Colonic mucosa (tissue), 4 donors: ENCODE measurements around the gene UCN3. TPM values are rescaled to one million over a fixed set of nuclear protein-coding genes. Genes with fewer than 3 reads are reported as not detected.

Source experiments
- DNase-seq: peaks from one replicate; pipeline ENCODE4 v3.0.0-alpha.2; 2020
- H3K27ac ChIP-seq: fragments of 200-600 bp; one replicate; pipeline ENCODE4 v1.8.0; 2021
- H3K27me3 ChIP-seq: fragments of 200-600 bp; one replicate; pipeline ENCODE4 v1.8.0; 2021
- H3K36me3 ChIP-seq: fragments of 200-600 bp; one replicate; pipeline ENCODE4 v1.8.0; 2021
- H3K4me1 ChIP-seq: fragments of 200-600 bp; one replicate; pipeline ENCODE4 v1.8.0; 2021; ENCODE audit warnings: mild to moderate bottlenecking
- H3K4me3 ChIP-seq: fragments of 200-600 bp; one replicate; pipeline ENCODE4 v1.8.0; 2021
- H3K9ac ChIP-seq, 2 donors: one replicate each; pipeline ENCODE4 v1.7.0; 2013; ENCODE audit warnings: control low read depth in 2 of 2, low read depth in 2 of 2, low read length in 2 of 2
- H3K9me3 ChIP-seq: fragments of 200-600 bp; one replicate; pipeline ENCODE4 v1.8.0; 2021
- CTCF ChIP-seq: fragments of 200-600 bp; IDR thresholded peaks from one replicate; pipeline ENCODE4 v1.8.0; 2022; ENCODE audit warnings: antibody characterized with exemption, mild to moderate bottlenecking
- intact Hi-C: fragments of 100-400 bp; cut with DNase I; formaldehyde crosslinking; loops from one replicate; pipeline ENCODE4 v1.14.1; 2022
- total RNA-seq, 2 donors: library from RNA; stranded (reverse); fragmentation: NEBNext Ultra II Directional in 1 of 2; extraction: Animal tissue kit (Norgen Biotek cat#: 25700) in 1 of 2; gene quantifications; one replicate each; pipeline ENCODE4 v1.2.1, GENCODE V29; 2021
- donor health status: healthy.
- donor health status: DM: no; HTN: no; CAD: no.
- donor health status: DM: no; HTN: no; CAD: no.

UCN3 gene
- total RNA-seq, 2 donors from 2014 or later: 4.0 TPM

DNA sequence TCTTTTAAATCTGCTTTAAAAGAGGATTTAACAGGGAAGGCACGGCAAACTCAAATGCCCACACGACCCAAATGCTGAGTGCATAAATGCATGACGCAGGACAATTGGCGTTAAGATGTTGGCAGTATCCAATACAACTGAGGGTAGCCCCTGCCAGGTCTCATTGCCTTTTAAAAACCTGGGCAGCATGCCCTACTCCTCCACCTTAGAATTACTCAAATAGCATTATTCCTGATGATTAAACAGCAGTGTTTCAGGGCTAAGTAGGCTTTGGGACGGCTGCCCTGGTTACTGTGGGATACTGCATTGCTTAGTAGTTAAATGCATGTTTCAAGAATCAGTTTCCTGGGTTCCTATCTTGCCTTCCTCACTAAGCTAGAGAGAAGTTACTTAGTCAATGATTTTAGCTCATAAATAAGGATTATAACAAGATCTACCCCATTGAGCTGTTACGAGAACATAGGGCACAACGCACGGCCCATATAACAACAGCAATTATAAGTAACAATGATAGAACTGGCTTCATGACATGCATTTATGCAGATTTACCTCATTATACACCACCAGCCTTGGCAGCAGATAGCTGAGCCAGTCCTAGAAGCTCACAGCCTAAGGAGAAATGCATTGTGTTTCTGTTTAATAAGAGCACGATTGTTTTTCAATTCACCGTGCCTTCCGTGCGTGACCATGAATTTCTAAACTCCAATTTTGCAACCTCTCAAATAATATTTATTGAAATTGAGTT lies 32.0 kb downstream of the UCN3 start:
- no peaks in the 10 kb centered on the region for H3K4me1 ChIP-seq
- no peaks in the 10 kb centered on the region for H3K27me3 ChIP-seq
- H3K36me3 ChIP-seq: no peaks in the 10 kb centered on the region
- H3K27ac ChIP-seq: no peak overlapping the region
- TF ChIP-seq CTCF: no peak
- DNase-seq: no peak
- H3K9me3 ChIP-seq: no peaks in the 10 kb centered on the region
- intact Hi-C loops: no loop called here
- no peak overlapping the region for H3K4me3 ChIP-seq
- H3K9ac ChIP-seq: no peak overlapping the region

DNA sequence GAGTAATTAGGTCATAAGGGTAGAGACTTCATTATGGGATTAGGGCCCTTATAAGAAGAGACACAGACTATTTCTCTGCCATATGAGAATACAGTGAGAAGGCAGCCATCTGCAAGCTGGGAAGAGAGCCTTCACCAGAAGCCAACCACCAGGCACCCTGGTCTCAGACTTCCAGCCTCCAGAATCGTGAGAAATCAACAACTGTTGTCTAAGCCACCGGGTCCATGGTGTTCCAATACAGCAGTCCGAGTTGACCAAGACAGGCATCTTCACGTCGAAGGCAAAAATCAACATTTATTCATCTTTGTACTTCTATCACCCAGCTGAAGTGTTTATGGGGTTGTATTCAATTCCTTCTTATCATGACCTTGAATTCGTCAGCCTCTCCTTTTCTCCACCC lies 34.6 kb downstream of the UCN3 start:
- Histone ChIP-seq H3K27me3 (no peaks in the 10 kb centered on the region), H3K9me3 (no peaks in the 10 kb centered on the region), H3K9ac (no peak overlapping the region), H3K4me1 (no peaks in the 10 kb centered on the region), H3K36me3 (no peaks in the 10 kb centered on the region), H3K4me3 (no peak overlapping the region), H3K27ac (no peak overlapping the region)
- no peak for DNase-seq
- intact Hi-C loops: no loop called here
- no peak for TF ChIP-seq CTCF

DNA sequence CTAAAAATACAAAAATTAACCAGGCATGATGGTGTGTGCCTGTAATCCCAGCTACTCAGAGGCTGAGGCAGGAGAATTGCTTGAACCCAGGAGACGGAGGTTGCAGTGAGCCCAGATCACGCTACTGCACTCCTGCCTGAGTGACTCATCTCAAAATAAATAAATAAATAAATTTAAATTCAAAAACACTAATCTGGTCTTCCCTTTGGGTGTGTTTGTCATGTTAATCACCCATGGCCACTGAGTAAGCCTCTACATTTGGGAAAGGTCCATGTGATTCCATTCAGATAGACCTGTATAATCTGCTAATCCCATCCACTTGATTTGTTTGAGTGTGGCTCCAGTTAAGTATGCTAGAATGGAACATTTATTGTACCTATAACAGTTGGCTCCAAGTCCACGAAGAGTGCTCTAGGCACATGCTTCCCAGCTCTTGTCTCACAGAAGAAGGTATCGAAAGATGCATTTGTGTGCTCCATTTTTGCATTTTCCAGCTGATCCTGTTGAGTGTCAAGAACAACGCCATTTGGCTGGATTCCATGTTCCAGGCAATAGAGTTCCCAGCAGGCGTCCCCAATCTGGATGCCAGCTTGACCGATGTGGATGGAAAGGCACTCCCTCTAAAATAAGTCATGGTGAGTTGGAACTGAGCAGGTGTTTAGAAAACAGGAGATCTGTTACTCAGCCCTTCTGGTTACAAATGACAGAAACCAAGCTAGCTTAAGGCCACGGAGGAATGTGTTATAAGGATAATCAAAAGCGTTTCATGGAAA lies 35.9 kb downstream of the UCN3 start:
- no peaks in the 10 kb centered on the region for H3K9me3 ChIP-seq
- TF ChIP-seq CTCF: no peak
- H3K36me3 ChIP-seq: no peaks in the 10 kb centered on the region
- no peaks in the 10 kb centered on the region for H3K27me3 ChIP-seq
- H3K4me3 ChIP-seq: no peak overlapping the region
- intact Hi-C loops: no loop called here
- H3K27ac ChIP-seq: no peak overlapping the region
- H3K4me1 ChIP-seq: no peaks in the 10 kb centered on the region
- DNase-seq: no peak
- no peak overlapping the region for H3K9ac ChIP-seq

GRCh38 chr10:5402798-5403197 lies 38.0 kb downstream of the UCN3 start:
- Histone ChIP-seq H3K27ac (no peak overlapping the region), H3K9me3 (no peaks in the 10 kb centered on the region), H3K4me3 (no peak overlapping the region), H3K27me3 (no peaks in the 10 kb centered on the region), H3K36me3 (no peaks in the 10 kb centered on the region), H3K9ac (peak overlapping the region in 1 of 2 donors; percentile 14), H3K4me1 (no peaks in the 10 kb centered on the region)
- DNase-seq: peak; percentile 56
- TF ChIP-seq CTCF: no peak
- intact Hi-C loops: no loop called here

DNA sequence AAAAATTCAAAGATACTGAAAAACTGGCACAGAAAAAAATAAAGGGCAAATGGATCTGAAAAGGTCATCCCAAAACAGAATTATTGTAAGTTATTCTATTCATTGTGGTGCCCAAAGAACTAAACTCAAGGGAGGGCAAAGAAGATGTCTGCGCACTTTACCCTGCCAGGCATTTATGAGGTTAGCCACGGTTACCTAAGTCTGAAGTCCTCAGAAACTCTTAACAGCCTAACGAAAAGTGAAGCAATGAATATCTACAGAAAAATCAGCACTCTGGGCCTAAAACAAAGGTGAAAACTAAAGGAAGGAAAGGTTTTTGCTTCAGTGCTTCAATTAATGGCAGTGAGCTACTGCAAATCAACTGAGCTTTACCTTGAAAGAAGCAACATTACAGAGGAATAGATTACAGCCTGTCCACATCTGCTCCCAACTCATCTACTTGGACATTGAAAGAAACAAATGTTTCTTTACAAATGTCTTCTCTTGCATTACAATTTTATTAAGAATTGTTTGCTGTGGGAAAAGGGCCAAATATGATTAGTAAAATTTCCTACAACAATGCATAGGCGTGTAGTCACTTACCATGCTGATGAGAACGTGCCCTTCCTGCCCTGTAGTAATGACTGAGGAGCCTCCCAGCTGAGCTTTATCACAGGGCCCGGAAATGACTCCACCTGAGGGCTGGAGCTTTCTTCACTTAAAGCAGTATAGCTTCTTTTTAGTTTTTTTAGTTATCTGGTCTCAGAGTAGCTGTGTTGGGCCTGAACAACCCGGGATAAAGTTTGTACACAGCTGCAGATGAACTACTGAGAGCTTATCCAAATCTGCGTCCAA lies 39.7 kb downstream of the UCN3 start, which contains the start of gene TUBAL3:
TSS of gene TUBAL3 (minus strand) at position 621 of the 834 bp plus-strand sequence. CDS start at position 585, 36 bp downstream.
- H3K27me3 ChIP-seq: no peaks in the 10 kb centered on the region
- DNase-seq: peak; percentile 68
- intact Hi-C loops: no loop called here
- peak within 1 kb of the TSS; percentile 7 for H3K27ac ChIP-seq
- no peaks in the 10 kb centered on the region for H3K9me3 ChIP-seq
- H3K36me3 ChIP-seq: no peaks in the 10 kb centered on the region
- H3K4me3 ChIP-seq: peak within 1 kb of the TSS; percentile 11
- no peak for TF ChIP-seq CTCF
- H3K9ac ChIP-seq: peak within 1 kb of the TSS in 1 of 2 donors; percentile 57
- H3K4me1 ChIP-seq: no peaks in the 10 kb centered on the region
